PC-9 (cell line): ENCODE results near the gene FBH1.

Experiments used
- EZH2 ChIP-seq: fragments of 200-600 bp; sonication (generic); IDR thresholded peaks from 2 replicates; pipeline ENCODE4 v1.8.0; 2017; ENCODE audit warnings: antibody characterized with exemption, low read depth
- TF ChIP-seq, protein P1 (sequence below): fragments of 200-600 bp; sonication (generic); conservative IDR thresholded peaks from 2 replicates; pipeline ENCODE4 v1.6.1; 2017; ENCODE audit warnings: mixed run types, antibody characterized with exemption, mild to moderate bottlenecking, moderate library complexity

DNA sequence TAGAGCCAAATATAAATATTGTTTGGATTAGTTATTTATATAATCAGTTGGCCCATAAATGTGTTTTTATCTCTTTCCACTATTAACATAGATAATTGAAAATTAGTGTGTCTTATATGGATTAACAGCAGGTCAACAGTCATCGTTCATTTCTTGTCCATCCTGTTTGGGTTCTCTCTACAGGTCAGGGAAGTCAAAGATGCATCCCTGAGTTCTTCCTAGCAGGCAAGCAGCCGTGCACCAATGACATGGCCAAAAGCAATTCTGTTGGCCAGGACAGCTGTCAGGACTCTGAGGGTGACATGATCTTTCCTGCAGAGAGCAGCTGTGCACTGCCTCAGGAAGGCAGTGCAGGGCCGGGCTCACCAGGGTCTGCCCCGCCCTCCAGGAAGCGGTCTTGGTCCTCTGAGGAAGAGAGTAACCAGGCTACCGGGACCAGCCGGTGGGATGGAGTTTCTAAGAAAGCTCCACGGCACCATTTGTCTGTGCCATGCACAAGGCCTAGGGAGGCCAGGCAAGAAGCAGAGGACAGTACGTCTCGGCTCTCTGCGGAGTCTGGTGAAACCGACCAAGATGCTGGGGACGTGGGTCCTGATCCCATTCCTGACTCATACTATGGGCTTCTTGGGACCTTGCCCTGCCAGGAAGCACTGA lies 15.9 kb downstream of the FBH1 start:
- TF ChIP-seq, protein P1, sequence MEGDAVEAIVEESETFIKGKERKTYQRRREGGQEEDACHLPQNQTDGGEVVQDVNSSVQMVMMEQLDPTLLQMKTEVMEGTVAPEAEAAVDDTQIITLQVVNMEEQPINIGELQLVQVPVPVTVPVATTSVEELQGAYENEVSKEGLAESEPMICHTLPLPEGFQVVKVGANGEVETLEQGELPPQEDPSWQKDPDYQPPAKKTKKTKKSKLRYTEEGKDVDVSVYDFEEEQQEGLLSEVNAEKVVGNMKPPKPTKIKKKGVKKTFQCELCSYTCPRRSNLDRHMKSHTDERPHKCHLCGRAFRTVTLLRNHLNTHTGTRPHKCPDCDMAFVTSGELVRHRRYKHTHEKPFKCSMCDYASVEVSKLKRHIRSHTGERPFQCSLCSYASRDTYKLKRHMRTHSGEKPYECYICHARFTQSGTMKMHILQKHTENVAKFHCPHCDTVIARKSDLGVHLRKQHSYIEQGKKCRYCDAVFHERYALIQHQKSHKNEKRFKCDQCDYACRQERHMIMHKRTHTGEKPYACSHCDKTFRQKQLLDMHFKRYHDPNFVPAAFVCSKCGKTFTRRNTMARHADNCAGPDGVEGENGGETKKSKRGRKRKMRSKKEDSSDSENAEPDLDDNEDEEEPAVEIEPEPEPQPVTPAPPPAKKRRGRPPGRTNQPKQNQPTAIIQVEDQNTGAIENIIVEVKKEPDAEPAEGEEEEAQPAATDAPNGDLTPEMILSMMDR, result no peak
- TF ChIP-seq EZH2, result no peak
